GM12878 (cell line): Measurements from ENCODE around the gene CARM1. TPM values are rescaled to one million over a fixed set of nuclear protein-coding genes. Genes with fewer than 3 reads are reported as not detected.

Source experiments
- BMI1 ChIP-seq: fragments of 450-650 bp; IDR thresholded peaks from 2 replicates; pipeline ENCODE4 v1.6.1; 2016; ENCODE audit warnings: mild to moderate bottlenecking, moderate library complexity, borderline replicate concordance
- E2F8 ChIP-seq: fragments of 450-650 bp; IDR thresholded peaks from 2 replicates; pipeline ENCODE4 v1.6.1; 2018; ENCODE audit warnings: mild to moderate bottlenecking, low read depth, moderate library complexity; ENCODE audit not compliant: partially characterized antibody
- FOXM1 ChIP-seq: IDR thresholded peaks from 2 replicates; pipeline ENCODE4 v1.6.1; 2012; ENCODE audit warnings: low read depth, mild to moderate bottlenecking, inconsistent platforms, low read length, moderate library complexity
- MYB ChIP-seq: fragments of 150-350 bp; IDR thresholded peaks from 2 replicates; pipeline ENCODE4 v1.6.1; 2014; ENCODE audit warnings: mild to moderate bottlenecking, low read depth, low read length, borderline replicate concordance
- NKRF ChIP-seq: fragments of 450-650 bp; conservative IDR thresholded peaks from 2 replicates; pipeline ENCODE4 v1.6.1; 2017; ENCODE audit warnings: mild to moderate bottlenecking, moderate library complexity
- NR2F1 ChIP-seq: fragments of 450-650 bp; conservative IDR thresholded peaks from 2 replicates; pipeline ENCODE4 v1.6.1; 2017; ENCODE audit warnings: mild to moderate bottlenecking
- PML ChIP-seq: IDR thresholded peaks from 2 replicates; pipeline ENCODE4 v1.6.1; 2012; ENCODE audit warnings: low read length, inconsistent platforms
- POLR2AphosphoS5 ChIP-seq: IDR thresholded peaks from 2 replicates; pipeline ENCODE4 v1.6.1; 2011; ENCODE audit warnings: mild to moderate bottlenecking, low read length, inconsistent platforms
- ZNF217 ChIP-seq: fragments of 450-650 bp; IDR thresholded peaks from 2 replicates; pipeline ENCODE4 v1.6.1; 2017; ENCODE audit warnings: antibody characterized with exemption, mild to moderate bottlenecking
- ZZZ3 ChIP-seq: IDR thresholded peaks from 2 replicates; pipeline ENCODE4 v1.6.1; 2011; ENCODE audit warnings: low read depth; ENCODE audit not compliant: control insufficient read depth, insufficient read length
- polyA plus RNA-seq, 11 experiments: library from polyadenylated mRNA; depleted of rRNA in 4 of 11; unstranded in 6 of 11; stranded (reverse) in 5 of 11; fragments of >200 nt; fragmentation: Nextera tagmentation in 4 of 11; fragmentation: Illumina TruSeq in 1 of 11; extraction: Ambion mirVana in 4 of 11; extraction: Trizol in 1 of 11; gene quantifications; 1 replicate in 1 of 11; 2 replicates in 10 of 11; pipeline versions ENCODE4 v1.2.1 to v1.2.3, GENCODE V29; 2011 to 2016; ENCODE audit warnings: inconsistent platforms in 2 of 11, missing spikeins in 2 of 11, low read depth in 1 of 11
- total RNA-seq, 4 experiments: library from RNA; depleted of rRNA in 3 of 4; stranded (reverse); fragments of >200 nt in 3 of 4; fragmentation: Illumina TruSeq in 1 of 4; extraction: Trizol in 1 of 4; gene quantifications; 2 replicates each; pipeline versions ENCODE4 v1.2.1 to v1.2.3, GENCODE V29; 2013 to 2021
- TF ChIP-seq, protein P1 (sequence below): IDR thresholded peaks from 2 replicates; pipeline ENCODE4 v1.6.1; 2012; ENCODE audit warnings: mild to moderate bottlenecking, low read depth, low read length
- TF ChIP-seq, protein P2 (sequence below): fragments of 450-650 bp; formaldehyde crosslinking; IDR thresholded peaks from 2 replicates; pipeline ENCODE4 v1.4.0; 2022; ENCODE audit warnings: mild to moderate bottlenecking, moderate library complexity
- TF ChIP-seq, protein P3 (sequence below): fragments of 450-650 bp; formaldehyde crosslinking; IDR thresholded peaks from 2 replicates; pipeline ENCODE4 v1.5.0; 2022; ENCODE audit warnings: mild to moderate bottlenecking, missing genetic modification characterization

The CARM1 gene
- total and polyA plus RNA-seq, 10 of the 15 experiments (the other 5 are each of a cell fraction or from before 2014, with no cell fraction given): 0.45 to 116 (median 39.7) TPM

DNA sequence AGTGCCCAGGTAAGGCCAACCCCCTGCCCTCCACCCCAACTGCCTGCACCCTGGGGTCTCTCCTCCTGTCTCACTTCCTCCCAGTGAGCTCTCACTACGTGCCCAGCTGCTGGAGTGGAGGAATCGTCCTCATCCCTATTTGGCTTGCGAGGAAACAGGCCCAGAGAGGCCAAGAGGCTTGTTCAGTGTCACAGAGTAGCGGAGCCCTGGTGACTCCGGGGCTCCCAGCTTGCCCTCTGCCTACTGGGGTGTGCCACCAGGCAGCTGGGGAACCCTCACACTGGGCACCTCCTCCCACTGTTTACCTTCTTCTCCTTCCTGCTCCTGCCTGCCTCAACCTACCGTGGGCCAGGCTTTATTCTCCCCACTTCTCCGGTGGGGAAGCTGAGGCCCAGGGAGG lies 41.0 kb upstream of the CARM1 start (continued):
- TF ChIP-seq, protein P1, sequence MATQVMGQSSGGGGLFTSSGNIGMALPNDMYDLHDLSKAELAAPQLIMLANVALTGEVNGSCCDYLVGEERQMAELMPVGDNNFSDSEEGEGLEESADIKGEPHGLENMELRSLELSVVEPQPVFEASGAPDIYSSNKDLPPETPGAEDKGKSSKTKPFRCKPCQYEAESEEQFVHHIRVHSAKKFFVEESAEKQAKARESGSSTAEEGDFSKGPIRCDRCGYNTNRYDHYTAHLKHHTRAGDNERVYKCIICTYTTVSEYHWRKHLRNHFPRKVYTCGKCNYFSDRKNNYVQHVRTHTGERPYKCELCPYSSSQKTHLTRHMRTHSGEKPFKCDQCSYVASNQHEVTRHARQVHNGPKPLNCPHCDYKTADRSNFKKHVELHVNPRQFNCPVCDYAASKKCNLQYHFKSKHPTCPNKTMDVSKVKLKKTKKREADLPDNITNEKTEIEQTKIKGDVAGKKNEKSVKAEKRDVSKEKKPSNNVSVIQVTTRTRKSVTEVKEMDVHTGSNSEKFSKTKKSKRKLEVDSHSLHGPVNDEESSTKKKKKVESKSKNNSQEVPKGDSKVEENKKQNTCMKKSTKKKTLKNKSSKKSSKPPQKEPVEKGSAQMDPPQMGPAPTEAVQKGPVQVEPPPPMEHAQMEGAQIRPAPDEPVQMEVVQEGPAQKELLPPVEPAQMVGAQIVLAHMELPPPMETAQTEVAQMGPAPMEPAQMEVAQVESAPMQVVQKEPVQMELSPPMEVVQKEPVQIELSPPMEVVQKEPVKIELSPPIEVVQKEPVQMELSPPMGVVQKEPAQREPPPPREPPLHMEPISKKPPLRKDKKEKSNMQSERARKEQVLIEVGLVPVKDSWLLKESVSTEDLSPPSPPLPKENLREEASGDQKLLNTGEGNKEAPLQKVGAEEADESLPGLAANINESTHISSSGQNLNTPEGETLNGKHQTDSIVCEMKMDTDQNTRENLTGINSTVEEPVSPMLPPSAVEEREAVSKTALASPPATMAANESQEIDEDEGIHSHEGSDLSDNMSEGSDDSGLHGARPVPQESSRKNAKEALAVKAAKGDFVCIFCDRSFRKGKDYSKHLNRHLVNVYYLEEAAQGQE: no peak
- TF ChIP-seq E2F8: no peak
- TF ChIP-seq NR2F1: no peak
- TF ChIP-seq ZNF217: no peak
- TF ChIP-seq NKRF: no peak
- TF ChIP-seq, protein P2, sequence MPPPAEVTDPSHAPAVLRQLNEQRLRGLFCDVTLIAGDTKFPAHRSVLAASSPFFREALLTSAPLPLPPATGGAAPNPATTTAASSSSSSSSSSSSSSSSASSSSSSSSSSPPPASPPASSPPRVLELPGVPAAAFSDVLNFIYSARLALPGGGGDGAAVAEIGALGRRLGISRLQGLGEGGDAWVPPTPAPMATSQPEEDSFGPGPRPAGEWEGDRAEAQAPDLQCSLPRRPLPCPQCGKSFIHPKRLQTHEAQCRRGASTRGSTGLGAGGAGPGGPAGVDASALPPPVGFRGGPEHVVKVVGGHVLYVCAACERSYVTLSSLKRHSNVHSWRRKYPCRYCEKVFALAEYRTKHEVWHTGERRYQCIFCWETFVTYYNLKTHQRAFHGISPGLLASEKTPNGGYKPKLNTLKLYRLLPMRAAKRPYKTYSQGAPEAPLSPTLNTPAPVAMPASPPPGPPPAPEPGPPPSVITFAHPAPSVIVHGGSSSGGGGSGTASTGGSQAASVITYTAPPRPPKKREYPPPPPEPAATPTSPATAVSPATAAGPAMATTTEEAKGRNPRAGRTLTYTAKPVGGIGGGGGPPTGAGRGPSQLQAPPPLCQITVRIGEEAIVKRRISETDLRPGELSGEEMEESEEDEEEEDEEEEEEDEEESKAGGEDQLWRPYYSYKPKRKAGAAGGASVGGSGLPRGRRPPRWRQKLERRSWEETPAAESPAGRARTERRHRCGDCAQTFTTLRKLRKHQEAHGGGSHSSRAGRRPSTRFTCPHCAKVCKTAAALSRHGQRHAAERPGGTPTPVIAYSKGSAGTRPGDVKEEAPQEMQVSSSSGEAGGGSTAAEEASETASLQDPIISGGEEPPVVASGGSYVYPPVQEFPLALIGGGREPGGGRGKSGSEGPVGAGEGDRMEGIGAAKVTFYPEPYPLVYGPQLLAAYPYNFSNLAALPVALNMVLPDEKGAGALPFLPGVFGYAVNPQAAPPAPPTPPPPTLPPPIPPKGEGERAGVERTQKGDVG (CRISPR knock-in tag): no peak
- no peak for TF ChIP-seq PML
- no peak for TF ChIP-seq MYB
- TF ChIP-seq, protein P3, sequence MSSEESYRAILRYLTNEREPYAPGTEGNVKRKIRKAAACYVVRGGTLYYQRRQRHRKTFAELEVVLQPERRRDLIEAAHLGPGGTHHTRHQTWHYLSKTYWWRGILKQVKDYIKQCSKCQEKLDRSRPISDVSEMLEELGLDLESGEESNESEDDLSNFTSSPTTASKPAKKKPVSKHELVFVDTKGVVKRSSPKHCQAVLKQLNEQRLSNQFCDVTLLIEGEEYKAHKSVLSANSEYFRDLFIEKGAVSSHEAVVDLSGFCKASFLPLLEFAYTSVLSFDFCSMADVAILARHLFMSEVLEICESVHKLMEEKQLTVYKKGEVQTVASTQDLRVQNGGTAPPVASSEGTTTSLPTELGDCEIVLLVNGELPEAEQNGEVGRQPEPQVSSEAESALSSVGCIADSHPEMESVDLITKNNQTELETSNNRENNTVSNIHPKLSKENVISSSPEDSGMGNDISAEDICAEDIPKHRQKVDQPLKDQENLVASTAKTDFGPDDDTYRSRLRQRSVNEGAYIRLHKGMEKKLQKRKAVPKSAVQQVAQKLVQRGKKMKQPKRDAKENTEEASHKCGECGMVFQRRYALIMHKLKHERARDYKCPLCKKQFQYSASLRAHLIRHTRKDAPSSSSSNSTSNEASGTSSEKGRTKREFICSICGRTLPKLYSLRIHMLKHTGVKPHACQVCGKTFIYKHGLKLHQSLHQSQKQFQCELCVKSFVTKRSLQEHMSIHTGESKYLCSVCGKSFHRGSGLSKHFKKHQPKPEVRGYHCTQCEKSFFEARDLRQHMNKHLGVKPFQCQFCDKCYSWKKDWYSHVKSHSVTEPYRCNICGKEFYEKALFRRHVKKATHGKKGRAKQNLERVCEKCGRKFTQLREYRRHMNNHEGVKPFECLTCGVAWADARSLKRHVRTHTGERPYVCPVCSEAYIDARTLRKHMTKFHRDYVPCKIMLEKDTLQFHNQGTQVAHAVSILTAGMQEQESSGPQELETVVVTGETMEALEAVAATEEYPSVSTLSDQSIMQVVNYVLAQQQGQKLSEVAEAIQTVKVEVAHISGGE (CRISPR knock-in tag): no peak
- no peak for TF ChIP-seq ZZZ3
- TF ChIP-seq FOXM1: no peak
- no peak for TF ChIP-seq POLR2AphosphoS5
- no peak for TF ChIP-seq BMI1
- TF ChIP-seq, all 136 proteins: peak for 0
